Lower leg skin (tissue), 4 donors: ENCODE data around the gene DOCK10. TPM values are rescaled to one million over a fixed set of nuclear protein-coding genes. Genes with fewer than 3 reads are reported as not detected.

Experiments used
- DNase-seq, 2 donors: peaks; one replicate each; pipeline ENCODE4 v3.0.0-alpha.2; 2019; ENCODE audit warnings: low spot score in 2 of 2
- H3K4me3 ChIP-seq: fragments of 200-600 bp; sonication (generic); 2 replicates; pipeline ENCODE4 v1.5.1; 2017; ENCODE audit warnings: mild to moderate bottlenecking, low read depth; ENCODE audit not compliant: poor library complexity, severe bottlenecking
- POLR2A ChIP-seq, 2 donors: fragments of 450-650 bp; IDR thresholded peaks; one replicate each; pipeline ENCODE4 v1.6.1; 2016 to 2017; ENCODE audit warnings: antibody characterized with exemption in 2 of 2, mild to moderate bottlenecking in 1 of 2, moderate library complexity in 1 of 2
- WGBS, 2 donors: methylation state at CpG; one replicate each; pipeline ENCODE4 v1.1.5; 2018; 5-methylcytosine and 5-hydroxymethylcytosine counted together
- intact Hi-C: fragments of 100-400 bp; cut with DNase I; formaldehyde crosslinking; loops from one replicate; pipeline ENCODE4 v1.15.0; 2023; ENCODE audit warnings: low total_unique reads
- total RNA-seq, 4 donors: library from RNA; depleted of rRNA; stranded (reverse); fragments of >200 nt; gene quantifications; one replicate each; pipeline ENCODE4 v1.1.0, GENCODE V29; 2016
- TF ChIP-seq, protein P1 (sequence below), 3 donors: fragments of 450-650 bp; IDR thresholded peaks; one replicate each; pipeline ENCODE4 v1.5.1; 2016; ENCODE audit warnings: antibody characterized with exemption in 3 of 3, mild to moderate bottlenecking in 3 of 3, moderate library complexity in 2 of 3

Gene DOCK10
- total RNA-seq, 4 donors from 2014 or later = 6.2 to 16.5 (median 14.0) TPM

DNA sequence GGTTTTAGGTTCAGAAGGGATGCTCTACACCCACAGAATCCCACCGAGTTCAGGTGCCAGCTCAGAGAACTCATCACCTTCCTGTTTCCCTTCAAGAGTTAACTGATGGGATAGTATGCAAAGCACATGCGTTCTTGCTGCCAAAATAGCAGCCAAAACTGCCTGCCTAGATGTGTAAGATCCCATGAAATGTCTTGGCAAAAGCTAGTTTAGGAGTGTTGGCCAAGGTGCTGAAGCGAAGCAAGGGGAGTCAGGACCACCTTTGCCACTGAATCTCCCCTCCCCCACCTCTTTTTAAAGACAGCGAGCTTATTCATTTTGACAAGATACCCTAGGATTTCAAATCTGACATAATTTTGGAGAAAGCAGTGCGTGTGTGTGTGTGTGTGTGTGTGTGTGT, 2.1 kb downstream of the DOCK10 start:
- intact Hi-C loops = no loop called here
- no peak for DNase-seq
- H3K4me3 ChIP-seq = no peak overlapping the region
- TF ChIP-seq, protein P1, sequence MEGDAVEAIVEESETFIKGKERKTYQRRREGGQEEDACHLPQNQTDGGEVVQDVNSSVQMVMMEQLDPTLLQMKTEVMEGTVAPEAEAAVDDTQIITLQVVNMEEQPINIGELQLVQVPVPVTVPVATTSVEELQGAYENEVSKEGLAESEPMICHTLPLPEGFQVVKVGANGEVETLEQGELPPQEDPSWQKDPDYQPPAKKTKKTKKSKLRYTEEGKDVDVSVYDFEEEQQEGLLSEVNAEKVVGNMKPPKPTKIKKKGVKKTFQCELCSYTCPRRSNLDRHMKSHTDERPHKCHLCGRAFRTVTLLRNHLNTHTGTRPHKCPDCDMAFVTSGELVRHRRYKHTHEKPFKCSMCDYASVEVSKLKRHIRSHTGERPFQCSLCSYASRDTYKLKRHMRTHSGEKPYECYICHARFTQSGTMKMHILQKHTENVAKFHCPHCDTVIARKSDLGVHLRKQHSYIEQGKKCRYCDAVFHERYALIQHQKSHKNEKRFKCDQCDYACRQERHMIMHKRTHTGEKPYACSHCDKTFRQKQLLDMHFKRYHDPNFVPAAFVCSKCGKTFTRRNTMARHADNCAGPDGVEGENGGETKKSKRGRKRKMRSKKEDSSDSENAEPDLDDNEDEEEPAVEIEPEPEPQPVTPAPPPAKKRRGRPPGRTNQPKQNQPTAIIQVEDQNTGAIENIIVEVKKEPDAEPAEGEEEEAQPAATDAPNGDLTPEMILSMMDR (IDR thresholded peaks at IDR 0.05) = no peak
- TF ChIP-seq POLR2A (IDR thresholded peaks at IDR 0.05) = no peak
- WGBS, 2 donors = 52 to 54% methylated on average over 5 of the region's 5 CpGs

DNA sequence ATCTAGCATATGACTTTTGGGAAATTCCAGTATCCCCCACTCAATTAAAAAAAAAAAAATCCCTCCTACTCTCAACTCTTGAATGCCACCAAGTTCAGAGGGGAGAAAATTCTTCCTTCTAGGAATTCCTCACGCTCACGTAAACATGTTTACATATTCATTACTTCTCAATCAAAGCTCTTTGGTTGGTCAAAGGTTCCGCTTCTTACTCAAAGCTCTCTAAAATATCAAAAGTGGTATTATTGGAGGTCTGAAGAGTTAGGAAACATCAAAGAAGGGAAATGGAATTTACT, 4.1 kb downstream of the DOCK10 start:
- no peak for TF ChIP-seq POLR2A (IDR thresholded peaks at IDR 0.05)
- TF ChIP-seq, protein P1 (IDR thresholded peaks at IDR 0.05) = no peak
- no peak for DNase-seq
- H3K4me3 ChIP-seq = no peak overlapping the region
- 88 to 90% methylated on average over 3 of the region's 3 CpGs for WGBS, 2 donors
- intact Hi-C loops = no loop called here

DNA sequence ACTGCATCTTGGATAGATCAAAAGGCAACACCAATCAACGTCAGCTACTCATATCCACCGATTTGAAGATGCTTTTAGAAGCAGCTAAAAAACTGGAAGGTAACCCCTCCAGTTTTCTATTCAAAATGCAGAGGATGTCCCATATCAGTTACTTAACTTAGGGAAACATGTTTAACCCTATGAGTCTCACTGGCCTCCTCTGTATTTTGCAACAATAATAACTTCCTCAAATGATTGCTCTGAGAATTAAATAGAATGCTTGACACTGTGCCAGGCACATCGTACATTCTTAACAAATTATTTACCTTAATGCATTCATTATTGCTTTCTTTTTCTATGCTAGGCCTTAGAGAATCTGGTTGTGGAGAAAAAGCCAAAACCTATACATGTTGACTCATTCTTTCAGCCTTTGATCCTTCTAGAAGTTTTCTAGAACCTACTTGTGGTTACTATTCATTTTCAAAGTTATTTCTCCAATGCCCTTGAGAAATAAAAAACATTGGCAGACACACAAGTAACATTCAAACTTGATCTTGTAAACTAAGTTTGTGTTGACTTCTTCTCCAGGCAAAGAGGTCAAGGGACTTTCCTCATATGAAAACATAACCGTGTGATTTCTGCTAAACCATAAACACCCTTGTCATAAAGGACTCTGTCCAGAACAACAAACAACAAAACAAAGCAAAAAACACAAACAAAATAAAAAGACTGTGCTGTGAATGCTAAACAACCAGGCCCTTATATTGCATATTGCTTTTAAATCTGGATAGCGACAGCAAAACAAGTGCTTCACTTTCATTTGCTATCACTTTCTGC, 4.6 kb downstream of the DOCK10 start:
- no peak for DNase-seq
- whole genome bisulfite sequencing, 2 donors = 61 to 66% methylated on average over 5 of the region's 5 CpGs
- intact Hi-C loops = no loop called here
- H3K4me3 ChIP-seq = no peak overlapping the region
- no peak for TF ChIP-seq POLR2A (IDR thresholded peaks at IDR 0.05)
- TF ChIP-seq, protein P1 (IDR thresholded peaks at IDR 0.05) = no peak

DNA sequence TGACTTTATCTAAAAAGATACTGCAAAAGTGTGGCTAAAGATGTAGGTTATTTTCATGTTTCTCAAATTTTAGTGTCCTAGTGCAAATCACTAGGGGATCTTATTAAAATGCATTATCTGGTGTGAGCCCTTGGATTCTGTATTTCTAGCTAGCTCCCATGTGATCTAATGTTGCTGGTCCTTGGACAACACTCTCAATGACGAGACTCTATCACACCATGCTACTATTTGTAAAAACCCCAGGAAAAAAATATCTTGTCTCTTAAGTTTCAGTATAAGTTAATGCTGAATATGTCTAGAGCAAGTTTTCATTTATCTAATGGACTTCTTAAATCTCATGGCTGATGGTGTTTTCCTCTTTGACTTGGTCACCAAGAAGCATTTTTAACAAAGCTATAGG, 5.8 kb downstream of the DOCK10 start:
- intact Hi-C loops = no loop called here
- no peak for DNase-seq
- WGBS, 2 donors = 88 to 97% methylated on average over 1 of the region's 1 CpG
- TF ChIP-seq, protein P1 (IDR thresholded peaks at IDR 0.05) = no peak
- no peak for TF ChIP-seq POLR2A (IDR thresholded peaks at IDR 0.05)
- H3K4me3 ChIP-seq = no peak overlapping the region

DNA sequence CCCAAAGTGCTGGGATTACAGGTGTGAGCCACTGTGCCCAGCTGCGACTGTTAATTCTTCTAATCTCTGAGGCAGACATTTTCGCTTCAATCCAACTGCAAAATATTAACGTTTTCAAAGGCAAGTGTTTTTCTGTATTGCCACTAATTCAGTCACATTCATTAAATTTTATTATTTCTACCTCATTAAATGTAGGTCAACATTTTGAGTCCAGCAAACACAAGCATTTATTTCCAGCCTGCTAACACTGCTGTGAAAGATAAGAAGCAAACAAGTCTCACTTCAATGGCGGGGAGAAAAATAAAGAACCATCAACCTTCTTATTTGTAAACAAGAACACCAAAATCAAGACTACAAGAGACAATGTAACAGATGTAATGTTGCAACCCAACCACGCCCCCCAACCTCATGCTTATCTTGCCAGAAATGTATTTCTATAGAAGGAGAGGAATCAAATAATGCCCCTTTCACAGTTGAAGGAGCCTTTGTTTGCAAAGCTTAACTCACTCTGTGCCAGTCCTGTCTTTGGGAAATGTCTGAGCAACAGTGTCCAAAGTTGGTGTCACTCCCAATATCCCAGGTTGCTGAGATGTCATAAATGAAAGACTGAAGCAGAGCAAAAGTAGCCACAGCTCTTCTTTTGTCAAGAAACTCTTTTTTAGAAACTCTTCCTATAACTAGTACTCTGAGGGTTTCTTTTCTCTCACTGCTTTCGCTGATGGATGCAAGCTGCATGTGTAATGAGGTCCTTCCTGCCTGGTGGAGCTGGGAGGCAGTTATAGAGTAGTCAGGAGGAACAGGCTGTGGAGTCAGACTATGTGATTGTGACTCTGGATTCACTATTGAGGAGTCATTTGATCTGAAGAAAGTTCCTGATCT, 8.6 kb downstream of the DOCK10 start:
- intact Hi-C loops = no loop called here
- TF ChIP-seq, protein P1 (IDR thresholded peaks at IDR 0.05) = no peak
- TF ChIP-seq POLR2A (IDR thresholded peaks at IDR 0.05) = no peak
- H3K4me3 ChIP-seq = no peak overlapping the region
- DNase-seq = no peak
- 92 to 93% methylated on average over 6 of the region's 6 CpGs for WGBS, 2 donors
